HG02571 (cell line): ENCODE measurements around the gene PRKCQ.

Experiments used
- ATAC-seq: cut with Tn5 transposase; IDR thresholded peaks from one replicate; pipeline ENCODE4 v1.9.1; 2021; ENCODE audit warnings: mild to moderate bottlenecking, moderate library complexity; ENCODE audit not compliant: unreplicated experiment

The PRKCQ gene

GRCh38 chr10:6411436-6411835 is 168.6 kb downstream of the PRKCQ start:
- ATAC-seq, result no peak

GRCh38 chr10:6410830-6411229 is 169.2 kb downstream of the PRKCQ start:
- ATAC-seq, result no peak

DNA sequence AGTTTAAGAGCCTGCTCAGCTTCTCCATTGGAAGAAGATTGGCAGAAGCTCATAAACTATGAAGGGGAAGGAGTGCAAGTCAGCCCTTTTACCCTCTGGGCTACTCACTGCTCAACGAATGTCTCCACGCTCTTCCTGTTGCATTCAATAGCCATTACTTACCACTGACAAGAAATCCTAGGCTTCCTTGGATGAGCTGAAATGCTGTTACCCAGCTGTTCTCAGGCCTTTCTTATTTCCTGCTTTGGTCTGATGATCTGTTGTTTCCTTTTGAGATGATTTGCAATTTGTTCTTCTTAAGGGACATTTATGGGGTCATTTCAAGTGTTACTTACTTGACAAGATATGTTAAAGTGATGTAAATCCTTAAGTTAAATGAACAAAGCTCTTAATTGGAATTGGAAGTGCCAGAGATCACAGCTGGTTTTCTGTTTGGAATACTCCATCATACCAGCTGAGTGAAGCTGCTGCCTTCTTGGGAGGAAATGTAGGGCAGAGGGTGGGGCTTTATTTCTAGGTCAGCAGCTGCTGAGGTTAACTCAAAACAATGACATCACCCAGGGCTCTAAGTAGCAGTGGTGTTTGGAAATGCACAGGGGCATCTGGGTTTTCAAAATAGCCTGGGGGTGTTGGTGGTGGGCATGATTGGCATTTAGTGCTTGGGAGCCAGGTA is 170.0 kb downstream of the PRKCQ start:
- no peak for ATAC-seq

GRCh38 chr10:6408799-6409198 is 171.3 kb downstream of the PRKCQ start:
- ATAC-seq, result no peak

DNA sequence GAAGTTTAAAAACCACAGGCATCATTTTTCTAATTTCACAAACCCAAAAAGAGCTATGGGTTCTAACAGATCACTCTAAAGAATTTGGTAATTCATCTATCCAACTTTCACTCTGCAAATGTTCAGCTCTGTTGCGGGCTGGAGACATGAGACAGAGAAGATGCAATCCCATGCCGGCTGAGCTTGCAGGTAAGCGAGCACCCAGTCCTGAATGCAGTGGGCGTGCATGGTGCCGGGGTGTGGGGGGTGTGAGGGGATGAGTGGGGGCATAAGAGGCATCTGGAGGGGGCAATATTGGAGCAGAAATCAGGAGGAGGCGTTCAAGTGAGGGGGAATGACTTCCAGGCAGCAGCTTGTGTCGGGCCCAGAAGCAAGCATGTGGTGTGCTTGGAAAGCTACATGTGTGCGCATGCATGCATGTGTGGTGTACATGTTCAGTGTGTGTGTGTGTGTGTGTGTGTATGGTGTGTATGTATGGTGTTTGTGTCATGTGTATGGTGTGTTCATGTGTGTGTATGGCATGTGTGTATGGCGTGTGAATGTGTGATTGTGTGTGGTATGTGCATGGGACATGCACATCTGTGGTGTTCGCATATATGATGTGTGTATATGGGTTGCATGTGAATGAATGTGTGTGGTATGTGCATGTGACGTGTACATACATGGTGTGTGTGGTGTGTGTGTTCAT is 172.9 kb downstream of the PRKCQ start:
- ATAC-seq, result no peak

DNA sequence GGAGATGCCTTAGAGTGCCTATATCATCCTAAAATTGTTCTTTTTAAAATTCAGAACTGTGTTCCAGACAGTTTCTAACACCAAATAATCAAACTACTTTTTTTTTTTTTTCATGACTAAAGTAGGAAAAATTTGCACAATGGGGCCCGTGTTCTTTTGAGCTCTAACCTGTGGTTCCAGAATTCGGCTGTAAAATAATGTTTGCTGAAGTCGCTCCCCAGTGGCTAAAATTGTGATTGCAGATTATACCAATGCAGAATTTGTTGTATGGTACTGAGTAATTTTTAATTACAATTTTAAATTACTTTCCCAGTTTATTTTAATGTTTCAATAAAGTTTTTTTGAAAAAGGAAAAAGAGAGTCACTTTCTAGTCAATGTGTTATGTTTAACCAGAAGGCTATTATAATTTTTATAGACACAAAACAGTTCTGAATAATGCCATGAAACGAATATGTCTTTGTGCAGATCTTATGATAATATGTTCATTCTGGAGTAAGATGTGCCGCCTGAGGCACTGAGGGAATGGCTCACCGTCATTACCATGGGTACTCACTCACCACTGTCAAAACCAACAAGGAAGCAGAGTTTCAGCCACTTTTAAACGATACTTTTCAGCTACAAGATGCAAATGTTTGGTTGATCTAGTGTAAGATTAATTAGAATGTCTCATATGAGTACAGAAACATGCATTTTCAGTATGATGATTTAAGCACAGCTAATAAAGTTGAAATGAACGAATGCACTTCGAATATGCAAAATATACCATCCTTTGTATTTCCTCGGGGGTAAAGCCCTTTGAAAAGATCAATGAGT is 173.6 kb downstream of the PRKCQ start:
- no peak for ATAC-seq

- no peak for ATAC-seq
Observed at GRCh38 chr10:6405713-6406112, 174.4 kb downstream of the PRKCQ start.

DNA sequence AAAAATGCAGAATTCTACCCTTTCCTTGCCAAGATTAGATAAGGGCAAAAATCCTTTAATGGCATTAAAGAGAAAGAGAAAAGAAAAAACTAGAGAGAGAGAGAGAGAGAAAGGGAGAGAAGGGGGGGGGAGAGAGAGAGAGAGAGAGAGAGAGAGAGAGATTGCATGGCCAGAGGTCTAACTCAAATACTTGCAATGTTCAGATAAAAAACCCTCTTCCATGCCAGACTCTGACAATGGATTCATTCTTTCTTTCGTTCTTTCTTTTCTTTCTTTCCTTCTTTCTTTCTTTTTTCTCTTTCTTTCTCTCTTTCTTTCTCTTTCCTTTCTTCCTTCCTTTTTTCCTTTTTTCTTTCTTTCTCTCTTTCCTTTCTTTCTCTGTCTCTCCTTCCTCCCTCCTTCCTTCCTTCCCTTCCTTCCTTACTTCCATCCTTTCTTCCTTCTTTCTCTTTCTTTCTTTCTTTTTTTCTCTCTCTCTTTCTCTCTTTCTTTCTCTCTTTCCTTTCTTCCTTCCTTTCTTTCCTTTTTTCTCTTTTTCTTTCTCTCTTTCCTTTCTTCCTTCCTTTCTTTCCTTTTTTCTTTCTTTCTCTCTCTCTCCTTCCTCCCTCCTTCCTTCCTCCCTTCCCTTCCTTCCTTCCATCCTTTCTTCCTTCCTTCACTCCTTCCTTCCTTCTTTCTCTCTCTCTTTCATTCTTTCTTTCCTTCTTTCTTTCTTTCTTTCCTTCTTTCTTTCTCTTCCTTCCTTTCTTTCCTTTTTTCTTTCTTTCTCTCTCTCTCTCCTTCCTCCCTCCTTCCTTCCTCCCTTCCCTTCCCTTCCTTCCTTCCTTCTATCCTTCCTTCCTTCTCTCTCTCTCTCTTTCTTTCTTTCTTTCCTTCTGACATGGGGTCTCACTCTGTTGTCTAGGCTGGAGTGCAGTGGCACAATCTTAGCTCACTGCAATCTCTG is 175.7 kb downstream of the PRKCQ start:
- ATAC-seq, result no peak

GRCh38 chr10:6402960-6403359 is 177.1 kb downstream of the PRKCQ start:
- ATAC-seq, result no peak

GRCh38 chr10:6402349-6402709 is 177.7 kb downstream of the PRKCQ start:
- ATAC-seq, result no peak

DNA sequence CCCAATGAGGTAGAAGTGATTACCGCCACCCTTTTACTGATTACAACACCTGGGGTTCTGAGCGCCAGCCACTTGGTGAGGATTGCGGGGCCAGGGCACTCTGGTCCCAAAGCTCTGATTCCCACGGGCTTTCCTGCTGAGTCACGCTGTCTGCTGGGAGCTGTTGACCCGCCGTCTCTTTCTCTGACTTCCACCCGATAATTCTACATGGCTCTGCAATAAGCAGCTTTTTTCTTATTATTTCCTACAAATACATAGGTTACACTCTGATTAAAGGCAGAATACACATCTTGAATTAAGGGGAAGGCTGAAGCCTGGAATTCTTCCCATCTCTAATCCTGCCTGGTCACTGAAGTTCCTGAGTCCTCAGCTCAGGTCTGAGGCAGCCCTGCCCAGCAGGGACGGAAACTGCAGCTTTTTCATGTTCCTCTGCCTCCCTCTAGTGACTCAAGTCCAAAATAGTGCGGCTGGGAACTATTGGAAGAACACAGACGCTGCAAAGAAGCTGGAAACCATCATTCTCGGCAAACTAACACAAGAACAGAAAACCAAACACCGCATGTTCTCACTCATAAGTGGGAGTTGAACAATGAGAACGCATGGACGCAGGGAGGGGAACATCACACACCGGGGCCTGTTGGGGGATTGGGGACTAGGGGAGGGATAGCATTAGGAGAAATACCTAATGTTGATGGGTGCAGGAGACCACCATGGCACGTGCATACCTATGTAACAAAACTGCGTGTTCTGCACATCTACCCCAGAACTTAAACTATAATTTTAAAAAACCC is 178.3 kb downstream of the PRKCQ start:
- peak; percentile 77 for ATAC-seq

DNA sequence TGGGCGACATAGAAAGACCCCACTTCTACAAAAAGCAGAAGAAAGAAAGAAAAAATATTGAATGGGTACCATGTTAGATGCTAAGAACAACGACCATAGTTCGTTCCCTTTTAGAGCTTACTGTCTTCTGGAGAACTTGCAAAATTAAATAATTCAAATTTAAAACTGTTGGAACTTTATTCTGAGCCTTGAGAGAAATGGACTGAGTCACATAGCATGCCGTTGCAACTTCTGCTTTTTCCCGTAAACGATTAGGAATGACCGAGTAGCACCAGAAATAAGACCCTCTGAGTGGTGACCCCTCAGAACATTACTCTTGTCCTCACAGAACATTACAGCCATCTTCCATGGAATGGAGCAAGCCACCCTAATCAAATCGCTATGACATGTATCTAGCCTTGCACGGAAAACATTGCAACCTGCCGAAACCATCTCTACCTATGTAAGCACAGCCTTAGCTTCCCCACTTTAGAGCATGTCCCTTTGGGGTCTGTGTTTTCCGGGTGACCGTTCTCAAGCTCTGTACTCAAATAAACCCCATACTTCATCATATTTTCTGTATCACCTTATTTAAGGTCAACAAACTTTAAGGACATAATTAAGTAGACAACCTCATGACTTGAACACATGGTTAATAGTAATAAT is 179.1 kb downstream of the PRKCQ start:
- no peak for ATAC-seq

- no peak for ATAC-seq
Observed at GRCh38 chr10:6400331-6400730, 179.7 kb downstream of the PRKCQ start.

DNA sequence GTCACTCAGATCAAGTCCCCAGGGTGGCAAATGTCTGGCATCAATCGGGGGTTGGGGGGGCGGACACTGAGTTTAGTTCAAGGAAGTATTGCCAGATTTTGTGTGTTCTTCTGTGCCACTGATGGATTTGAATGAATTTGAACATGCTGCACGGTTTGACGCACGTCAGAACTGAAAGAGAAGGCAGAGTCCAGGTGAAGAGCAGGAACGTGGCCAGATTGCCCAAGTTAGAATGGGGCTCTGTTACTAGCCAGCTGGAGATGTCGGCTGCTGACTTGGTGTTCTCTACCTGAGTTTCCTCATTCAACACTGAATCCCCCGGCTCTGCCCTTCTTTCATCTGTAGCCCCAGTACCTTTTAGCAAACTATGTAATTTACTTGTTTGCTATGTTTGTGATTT is 180.2 kb downstream of the PRKCQ start:
- no peak for ATAC-seq

- no peak for ATAC-seq
Observed at GRCh38 chr10:6399231-6399741, 180.8 kb downstream of the PRKCQ start.

DNA sequence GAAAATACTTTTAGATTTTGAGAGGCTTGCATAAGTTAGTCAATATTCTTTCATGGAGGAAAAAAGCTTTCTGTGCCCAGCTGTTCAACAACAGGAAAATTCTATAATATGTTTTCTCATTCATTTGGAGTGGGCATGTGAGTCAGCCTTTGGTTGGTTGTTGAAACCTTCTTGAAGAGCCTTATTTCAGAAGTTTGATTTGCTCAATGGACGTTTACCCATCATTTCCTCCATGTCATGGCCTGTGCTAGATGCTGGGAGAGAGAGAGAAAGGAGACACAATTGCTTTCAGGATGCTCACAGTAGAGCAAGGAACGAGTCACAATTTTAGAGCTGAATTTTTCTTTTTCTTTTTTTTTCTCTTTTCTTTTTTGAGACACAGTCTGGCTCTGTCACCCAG is 181.7 kb downstream of the PRKCQ start:
- ATAC-seq, result no peak

DNA sequence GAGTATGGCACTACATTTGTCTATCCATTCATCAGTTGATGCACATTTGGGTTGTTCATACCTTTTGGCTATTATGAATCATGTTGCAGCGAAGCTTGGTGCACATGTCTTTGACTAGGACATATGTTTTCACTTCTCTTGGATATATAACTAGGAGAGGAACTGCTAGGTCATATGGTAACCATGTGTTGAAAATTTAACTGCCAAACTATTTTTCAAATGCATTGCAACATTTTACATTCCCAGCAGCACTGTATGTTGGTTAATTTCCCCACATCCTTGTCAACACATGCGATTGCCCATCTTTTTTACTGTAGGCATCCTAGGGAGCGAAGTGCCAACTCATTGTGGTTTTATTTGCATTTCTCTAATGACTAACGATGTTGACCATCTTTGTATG is 183.4 kb downstream of the PRKCQ start:
- no peak for ATAC-seq

GRCh38 chr10:6396226-6396625 is 183.8 kb downstream of the PRKCQ start:
- ATAC-seq, result no peak

DNA sequence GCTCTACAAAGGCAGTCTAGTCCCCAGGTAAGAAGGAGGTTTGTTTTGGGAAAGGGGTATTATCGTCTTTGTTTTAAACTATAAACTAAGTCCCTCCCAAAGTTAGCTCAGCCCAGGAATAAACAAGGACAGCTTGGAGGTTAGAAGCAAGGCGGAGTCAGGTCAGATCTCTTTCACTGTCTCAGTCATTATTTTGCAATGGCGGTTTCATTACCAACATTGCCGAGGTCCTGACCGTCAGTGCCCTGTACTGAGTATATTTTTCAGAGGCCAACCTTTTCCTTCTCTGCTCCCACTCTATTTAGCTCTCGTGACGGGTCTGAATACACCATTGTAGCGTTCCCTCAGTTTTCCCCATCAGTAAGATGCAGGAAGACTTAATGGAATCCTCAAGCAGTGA is 184.5 kb downstream of the PRKCQ start:
- no peak for ATAC-seq
